ENCODE results near the gene MSH4.
"Not testable (repeated sequence)": the region's sequence is repeated elsewhere in the genome, so short reads cannot be mapped to it uniquely, and the experiment has no call there.

The MSH4 gene

GRCh38 chr1:75797273-75797588 is 549 bp downstream of the MSH4 start:
- Histone ChIP-seq H3K27me3 (ENCODE audit: control insufficient read depth in 1 of 2, insufficient read depth in 2 of 2, low read length in 2 of 2) (no peaks in the 10 kb centered on the region), H3K4me1 (ENCODE audit: control insufficient read depth, insufficient read depth, low read length) (no peaks in the 10 kb centered on the region), H3K36me3 (ENCODE audit: control insufficient read depth in 2 of 2, insufficient read depth in 2 of 2, low read length in 2 of 2) (peaks cover 28 to 35% of the 10 kb centered on the region in 2 donors), H3K4me3 (ENCODE audit: low read length in 2 of 2) (no peak overlapping the region), H3K27ac (ENCODE audit: low read length) (no peak overlapping the region), H3K9me3 (ENCODE audit: control insufficient read depth in 2 of 2, low read length in 2 of 2) (no peaks in the 10 kb centered on the region), H3K9ac (ENCODE audit: low read length in 2 of 2) (no peak overlapping the region)

DNA sequence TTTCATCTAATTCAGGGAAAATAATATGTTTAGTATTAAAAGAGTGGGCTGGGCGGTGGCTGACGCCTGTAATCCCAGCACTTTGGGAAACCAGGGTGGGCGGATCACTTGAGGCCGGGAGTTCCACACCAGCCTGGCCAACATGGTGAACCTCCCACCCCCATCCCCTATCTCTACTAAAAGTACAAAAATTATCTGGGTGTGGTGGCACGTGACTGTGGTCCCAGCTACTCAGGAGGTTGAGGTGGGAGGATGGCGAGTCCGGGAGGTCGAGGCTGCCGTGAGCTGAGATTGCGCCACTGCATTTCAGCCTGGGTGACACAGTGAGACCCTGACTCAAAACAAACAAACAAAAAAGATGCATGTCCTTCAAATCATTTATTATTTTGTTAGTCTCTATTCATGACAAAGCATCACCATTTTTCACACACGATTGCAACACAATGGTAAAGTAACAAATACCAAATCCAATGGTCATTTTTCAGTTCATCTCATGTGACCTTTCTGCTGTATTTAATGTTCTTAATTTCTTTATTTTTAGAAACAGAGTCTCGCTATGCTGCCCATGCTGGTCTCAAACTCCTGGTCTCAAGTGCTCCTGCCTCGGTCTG is 1.0 kb downstream of the MSH4 start:
- no peak overlapping the region for H3K9ac ChIP-seq (ENCODE audit: low read length in 2 of 2)
- H3K27ac ChIP-seq (ENCODE audit: low read length): no peak overlapping the region
- H3K36me3 ChIP-seq (ENCODE audit: control insufficient read depth in 2 of 2, insufficient read depth in 2 of 2, low read length in 2 of 2): peaks cover 24 to 34% of the 10 kb centered on the region in 2 donors
- H3K9me3 ChIP-seq (ENCODE audit: control insufficient read depth in 2 of 2, low read length in 2 of 2): no peaks in the 10 kb centered on the region
- H3K4me3 ChIP-seq (ENCODE audit: low read length in 2 of 2): no peak overlapping the region
- H3K4me1 ChIP-seq (ENCODE audit: control insufficient read depth, insufficient read depth, low read length): no peaks in the 10 kb centered on the region
- no peaks in the 10 kb centered on the region for H3K27me3 ChIP-seq (ENCODE audit: control insufficient read depth in 1 of 2, insufficient read depth in 2 of 2, low read length in 2 of 2)

GRCh38 chr1:75801480-75801879 is 4.8 kb downstream of the MSH4 start:
- not testable (repeated sequence) for H3K9me3 ChIP-seq (ENCODE audit: control insufficient read depth in 2 of 2, low read length in 2 of 2); H3K9ac ChIP-seq (ENCODE audit: low read length in 2 of 2); H3K4me1 ChIP-seq (ENCODE audit: control insufficient read depth, insufficient read depth, low read length); H3K36me3 ChIP-seq (ENCODE audit: control insufficient read depth in 2 of 2, insufficient read depth in 2 of 2, low read length in 2 of 2); H3K27me3 ChIP-seq (ENCODE audit: control insufficient read depth in 1 of 2, insufficient read depth in 2 of 2, low read length in 2 of 2); H3K4me3 ChIP-seq (ENCODE audit: low read length in 2 of 2); H3K27ac ChIP-seq (ENCODE audit: low read length)

DNA sequence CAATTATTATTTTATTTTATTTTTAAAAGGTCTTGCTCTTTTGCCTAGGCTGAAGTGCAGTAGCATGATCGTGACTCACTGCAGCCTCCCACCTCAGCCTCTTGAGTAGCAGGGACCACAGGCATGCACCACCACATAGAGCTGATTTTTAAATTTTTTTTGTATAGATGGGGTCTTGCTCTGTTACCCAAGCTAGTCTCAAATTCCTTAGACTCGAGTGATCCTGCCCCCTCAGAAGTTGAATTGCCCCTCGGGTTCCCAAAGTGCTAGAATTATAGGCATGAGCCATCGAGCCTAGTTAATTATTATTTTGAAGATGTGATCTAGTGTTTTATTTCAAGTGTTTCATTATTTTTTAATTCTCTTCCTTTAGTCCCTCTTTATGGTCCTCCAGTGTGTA is 12.2 kb downstream of the MSH4 start:
- Histone ChIP-seq H3K27me3 (ENCODE audit: control insufficient read depth in 1 of 2, insufficient read depth in 2 of 2, low read length in 2 of 2) (no peaks in the 10 kb centered on the region), H3K36me3 (ENCODE audit: control insufficient read depth in 2 of 2, insufficient read depth in 2 of 2, low read length in 2 of 2) (no peaks in the 10 kb centered on the region), H3K4me1 (ENCODE audit: control insufficient read depth, insufficient read depth, low read length) (no peaks in the 10 kb centered on the region), H3K4me3 (ENCODE audit: low read length in 2 of 2) (no peak overlapping the region), H3K9me3 (ENCODE audit: control insufficient read depth in 2 of 2, low read length in 2 of 2) (no peaks in the 10 kb centered on the region), H3K9ac (ENCODE audit: low read length in 2 of 2) (no peak overlapping the region), H3K27ac (ENCODE audit: low read length) (no peak overlapping the region)

- not testable (repeated sequence) for H3K27ac ChIP-seq (ENCODE audit: low read length); H3K9ac ChIP-seq (ENCODE audit: low read length in 2 of 2); H3K4me3 ChIP-seq (ENCODE audit: low read length in 2 of 2); H3K36me3 ChIP-seq (ENCODE audit: control insufficient read depth in 2 of 2, insufficient read depth in 2 of 2, low read length in 2 of 2); H3K4me1 ChIP-seq (ENCODE audit: control insufficient read depth, insufficient read depth, low read length); H3K9me3 ChIP-seq (ENCODE audit: control insufficient read depth in 2 of 2, low read length in 2 of 2); H3K27me3 ChIP-seq (ENCODE audit: control insufficient read depth in 1 of 2, insufficient read depth in 2 of 2, low read length in 2 of 2)
Measured at GRCh38 chr1:75810113-75810512, 13.4 kb downstream of the MSH4 start.

GRCh38 chr1:75811211-75811981 is 14.7 kb downstream of the MSH4 start:
- Histone ChIP-seq H3K4me3 (ENCODE audit: low read length in 2 of 2) (no peak overlapping the region), H3K9me3 (ENCODE audit: control insufficient read depth in 2 of 2, low read length in 2 of 2) (no peaks in the 10 kb centered on the region), H3K36me3 (ENCODE audit: control insufficient read depth in 2 of 2, insufficient read depth in 2 of 2, low read length in 2 of 2) (no peaks in the 10 kb centered on the region), H3K27ac (ENCODE audit: low read length) (no peak overlapping the region), H3K27me3 (ENCODE audit: control insufficient read depth in 1 of 2, insufficient read depth in 2 of 2, low read length in 2 of 2) (no peaks in the 10 kb centered on the region), H3K9ac (ENCODE audit: low read length in 2 of 2) (no peak overlapping the region), H3K4me1 (ENCODE audit: control insufficient read depth, insufficient read depth, low read length) (no peaks in the 10 kb centered on the region)

DNA sequence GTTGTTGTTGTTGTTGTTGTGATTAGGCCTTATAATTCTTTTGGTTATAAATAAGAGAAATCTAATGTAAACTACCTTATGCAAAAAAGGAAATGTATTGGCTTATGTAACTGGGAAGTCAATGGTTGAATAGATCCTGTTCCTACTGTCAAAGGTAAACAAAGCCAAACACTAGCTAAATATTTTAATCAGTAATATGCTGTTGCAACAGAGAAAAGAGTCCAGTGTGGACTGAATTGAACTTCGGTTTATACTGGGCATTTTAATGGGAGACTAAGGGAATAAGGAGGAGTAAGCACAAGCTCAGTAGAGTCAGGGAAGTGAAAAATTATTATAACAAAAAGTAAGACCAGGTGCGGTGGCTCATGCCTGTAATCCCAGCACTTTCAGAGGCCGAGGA is 15.4 kb downstream of the MSH4 start:
- Histone ChIP-seq H3K9me3 (ENCODE audit: control insufficient read depth in 2 of 2, low read length in 2 of 2) (no peaks in the 10 kb centered on the region), H3K4me3 (ENCODE audit: low read length in 2 of 2) (no peak overlapping the region), H3K27me3 (ENCODE audit: control insufficient read depth in 1 of 2, insufficient read depth in 2 of 2, low read length in 2 of 2) (no peaks in the 10 kb centered on the region), H3K36me3 (ENCODE audit: control insufficient read depth in 2 of 2, insufficient read depth in 2 of 2, low read length in 2 of 2) (no peaks in the 10 kb centered on the region), H3K9ac (ENCODE audit: low read length in 2 of 2) (no peak overlapping the region), H3K4me1 (ENCODE audit: control insufficient read depth, insufficient read depth, low read length) (no peaks in the 10 kb centered on the region), H3K27ac (ENCODE audit: low read length) (no peak overlapping the region)

DNA sequence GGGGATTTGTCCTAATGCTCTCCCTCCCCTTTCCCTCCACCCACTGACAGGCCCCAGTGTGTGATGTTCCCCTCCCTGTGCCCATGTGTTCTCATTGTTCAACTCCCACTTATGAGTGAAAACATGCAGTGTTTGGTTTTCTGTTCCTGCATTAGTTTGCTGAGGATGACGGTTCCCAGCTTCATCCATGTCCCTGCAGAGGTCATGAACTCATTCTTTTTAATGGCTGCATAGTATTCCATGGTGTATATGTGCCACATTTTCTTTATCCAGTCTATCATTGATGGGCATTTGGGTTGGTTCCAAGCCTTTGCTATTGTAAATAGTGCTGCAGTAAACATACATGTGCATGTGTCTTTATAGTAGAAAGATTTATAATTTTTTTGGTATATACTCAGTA is 26.9 kb downstream of the MSH4 start:
- H3K27me3 ChIP-seq (ENCODE audit: control insufficient read depth in 1 of 2, insufficient read depth in 2 of 2, low read length in 2 of 2); H3K27ac ChIP-seq (ENCODE audit: low read length); H3K9ac ChIP-seq (ENCODE audit: low read length in 2 of 2); H3K9me3 ChIP-seq (ENCODE audit: control insufficient read depth in 2 of 2, low read length in 2 of 2); H3K4me3 ChIP-seq (ENCODE audit: low read length in 2 of 2); H3K36me3 ChIP-seq (ENCODE audit: control insufficient read depth in 2 of 2, insufficient read depth in 2 of 2, low read length in 2 of 2); H3K4me1 ChIP-seq (ENCODE audit: control insufficient read depth, insufficient read depth, low read length): not testable (repeated sequence)

- Histone ChIP-seq H3K9ac (ENCODE audit: low read length in 2 of 2) (no peak overlapping the region), H3K27ac (ENCODE audit: low read length) (no peak overlapping the region), H3K27me3 (ENCODE audit: control insufficient read depth in 1 of 2, insufficient read depth in 2 of 2, low read length in 2 of 2) (no peaks in the 10 kb centered on the region), H3K4me3 (ENCODE audit: low read length in 2 of 2) (no peak overlapping the region), H3K4me1 (ENCODE audit: control insufficient read depth, insufficient read depth, low read length) (no peaks in the 10 kb centered on the region), H3K9me3 (ENCODE audit: control insufficient read depth in 2 of 2, low read length in 2 of 2) (no peaks in the 10 kb centered on the region), H3K36me3 (ENCODE audit: control insufficient read depth in 2 of 2, insufficient read depth in 2 of 2, low read length in 2 of 2) (no peaks in the 10 kb centered on the region)
Measured at GRCh38 chr1:75836528-75837100, 39.9 kb downstream of the MSH4 start.

GRCh38 chr1:75838079-75838478 is 41.4 kb downstream of the MSH4 start:
- Histone ChIP-seq H3K4me1 (ENCODE audit: control insufficient read depth, insufficient read depth, low read length) (no peaks in the 10 kb centered on the region), H3K27me3 (ENCODE audit: control insufficient read depth in 1 of 2, insufficient read depth in 2 of 2, low read length in 2 of 2) (no peaks in the 10 kb centered on the region), H3K36me3 (ENCODE audit: control insufficient read depth in 2 of 2, insufficient read depth in 2 of 2, low read length in 2 of 2) (no peaks in the 10 kb centered on the region), H3K27ac (ENCODE audit: low read length) (no peak overlapping the region), H3K9me3 (ENCODE audit: control insufficient read depth in 2 of 2, low read length in 2 of 2) (no peaks in the 10 kb centered on the region), H3K9ac (ENCODE audit: low read length in 2 of 2) (no peak overlapping the region), H3K4me3 (ENCODE audit: low read length in 2 of 2) (no peak overlapping the region)

- Histone ChIP-seq H3K9ac (ENCODE audit: low read length in 2 of 2) (no peak overlapping the region), H3K4me3 (ENCODE audit: low read length in 2 of 2) (no peak overlapping the region), H3K27ac (ENCODE audit: low read length) (no peak overlapping the region), H3K4me1 (ENCODE audit: control insufficient read depth, insufficient read depth, low read length) (no peaks in the 10 kb centered on the region), H3K36me3 (ENCODE audit: control insufficient read depth in 2 of 2, insufficient read depth in 2 of 2, low read length in 2 of 2) (no peaks in the 10 kb centered on the region), H3K9me3 (ENCODE audit: control insufficient read depth in 2 of 2, low read length in 2 of 2) (no peaks in the 10 kb centered on the region), H3K27me3 (ENCODE audit: control insufficient read depth in 1 of 2, insufficient read depth in 2 of 2, low read length in 2 of 2) (no peaks in the 10 kb centered on the region)
Measured at GRCh38 chr1:75841421-75841820, 44.7 kb downstream of the MSH4 start.

Measured in stomach smooth muscle (tissue), 2 donors.